ENCODE data around the gene TMEM158.

The TMEM158 gene

DNA sequence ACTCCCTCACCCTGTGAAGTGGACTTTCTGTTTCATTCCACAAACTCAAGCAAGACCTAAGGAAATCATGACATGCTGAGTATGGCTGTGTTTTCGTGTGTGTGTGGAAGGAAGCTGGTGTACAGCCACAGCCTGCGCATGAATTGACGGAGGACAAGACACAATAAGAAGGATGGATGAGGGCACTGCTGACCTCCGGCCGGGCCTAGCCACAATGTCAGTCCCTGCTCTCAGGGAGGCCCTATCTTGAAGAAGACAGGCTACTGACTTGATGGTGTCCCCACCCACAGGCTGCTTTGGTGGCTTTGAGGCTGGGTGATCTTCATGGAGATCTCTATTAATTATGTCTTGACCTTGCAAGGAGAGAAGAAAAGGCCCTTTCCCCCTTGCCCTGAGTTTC is 40.6 kb downstream of the TMEM158 start:
- H2AFZ ChIP-seq (ENCODE audit: low read depth, low read length, severe bottlenecking): no peak overlapping the region
- no peaks in the 10 kb centered on the region for H3F3A ChIP-seq (ENCODE audit: insufficient read depth)
- H3K9me2 ChIP-seq (replicated peaks; ENCODE audit: insufficient read depth, low read length): no peaks in the 10 kb centered on the region
- no peak overlapping the region for H3K4me3 ChIP-seq (ENCODE audit: insufficient read depth, low read length, poor library complexity, severe bottlenecking)
- H3K9ac ChIP-seq (ENCODE audit: low read length): no peak overlapping the region
- H3K36me3 ChIP-seq (ENCODE audit: low read length): no peaks in the 10 kb centered on the region
- no peaks in the 10 kb centered on the region for H3K79me2 ChIP-seq (ENCODE audit: insufficient read depth, low read length)
- no peaks in the 10 kb centered on the region for H4K20me1 ChIP-seq (ENCODE audit: low read depth, low read length)
- H3K27me3 ChIP-seq (ENCODE audit: low read length): no peaks in the 10 kb centered on the region
- no peak overlapping the region for H3K4me2 ChIP-seq (ENCODE audit: low read depth, low read length, poor library complexity, severe bottlenecking)
- TF ChIP-seq, protein P1, sequence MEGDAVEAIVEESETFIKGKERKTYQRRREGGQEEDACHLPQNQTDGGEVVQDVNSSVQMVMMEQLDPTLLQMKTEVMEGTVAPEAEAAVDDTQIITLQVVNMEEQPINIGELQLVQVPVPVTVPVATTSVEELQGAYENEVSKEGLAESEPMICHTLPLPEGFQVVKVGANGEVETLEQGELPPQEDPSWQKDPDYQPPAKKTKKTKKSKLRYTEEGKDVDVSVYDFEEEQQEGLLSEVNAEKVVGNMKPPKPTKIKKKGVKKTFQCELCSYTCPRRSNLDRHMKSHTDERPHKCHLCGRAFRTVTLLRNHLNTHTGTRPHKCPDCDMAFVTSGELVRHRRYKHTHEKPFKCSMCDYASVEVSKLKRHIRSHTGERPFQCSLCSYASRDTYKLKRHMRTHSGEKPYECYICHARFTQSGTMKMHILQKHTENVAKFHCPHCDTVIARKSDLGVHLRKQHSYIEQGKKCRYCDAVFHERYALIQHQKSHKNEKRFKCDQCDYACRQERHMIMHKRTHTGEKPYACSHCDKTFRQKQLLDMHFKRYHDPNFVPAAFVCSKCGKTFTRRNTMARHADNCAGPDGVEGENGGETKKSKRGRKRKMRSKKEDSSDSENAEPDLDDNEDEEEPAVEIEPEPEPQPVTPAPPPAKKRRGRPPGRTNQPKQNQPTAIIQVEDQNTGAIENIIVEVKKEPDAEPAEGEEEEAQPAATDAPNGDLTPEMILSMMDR (IDR thresholded peaks at IDR 0.05; ENCODE audit: insufficient read depth, low read length, poor library complexity, severe bottlenecking): no peak
- TF ChIP-seq EZH2phosphoT487 (conservative IDR thresholded peaks at IDR 0.05; ENCODE audit: low read length): no peak
- no peak overlapping the region for H3K27ac ChIP-seq (ENCODE audit: low read depth, low read length)
- no peaks in the 10 kb centered on the region for H3K9me3 ChIP-seq (ENCODE audit: insufficient read depth, low read length)

DNA sequence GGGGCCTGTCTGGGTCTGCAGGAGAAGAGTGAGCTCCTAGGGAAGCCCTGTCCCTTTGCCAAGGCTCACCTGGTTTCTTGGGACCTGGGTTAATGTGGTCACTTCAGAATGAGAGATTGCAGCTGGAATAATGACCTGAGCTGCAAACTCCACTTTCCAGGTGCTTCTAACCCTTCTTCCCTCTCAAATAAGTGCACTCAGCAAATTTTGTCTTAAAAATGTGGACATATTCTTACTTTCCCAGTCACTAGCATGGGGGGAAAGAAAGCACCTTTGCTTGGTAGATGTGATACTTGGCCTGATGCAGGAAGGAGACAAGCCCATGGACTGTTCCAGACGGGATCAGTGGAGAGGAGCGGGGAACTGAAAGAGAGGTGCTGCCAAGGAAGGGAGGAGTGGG is 41.0 kb downstream of the TMEM158 start:
- H3K9me2 ChIP-seq (replicated peaks; ENCODE audit: insufficient read depth, low read length): no peaks in the 10 kb centered on the region
- H3K79me2 ChIP-seq (ENCODE audit: insufficient read depth, low read length): no peaks in the 10 kb centered on the region
- no peak overlapping the region for H3K9ac ChIP-seq (ENCODE audit: low read length)
- no peaks in the 10 kb centered on the region for H4K20me1 ChIP-seq (ENCODE audit: low read depth, low read length)
- TF ChIP-seq EZH2phosphoT487 (conservative IDR thresholded peaks at IDR 0.05; ENCODE audit: low read length): no peak
- TF ChIP-seq, protein P1 (IDR thresholded peaks at IDR 0.05; ENCODE audit: insufficient read depth, low read length, poor library complexity, severe bottlenecking): no peak
- no peaks in the 10 kb centered on the region for H3F3A ChIP-seq (ENCODE audit: insufficient read depth)
- no peaks in the 10 kb centered on the region for H3K9me3 ChIP-seq (ENCODE audit: insufficient read depth, low read length)
- H3K4me3 ChIP-seq (ENCODE audit: insufficient read depth, low read length, poor library complexity, severe bottlenecking): no peak overlapping the region
- no peak overlapping the region for H3K27ac ChIP-seq (ENCODE audit: low read depth, low read length)
- no peak overlapping the region for H2AFZ ChIP-seq (ENCODE audit: low read depth, low read length, severe bottlenecking)
- H3K27me3 ChIP-seq (ENCODE audit: low read length): no peaks in the 10 kb centered on the region
- no peak overlapping the region for H3K4me2 ChIP-seq (ENCODE audit: low read depth, low read length, poor library complexity, severe bottlenecking)
- no peaks in the 10 kb centered on the region for H3K36me3 ChIP-seq (ENCODE audit: low read length)

DNA sequence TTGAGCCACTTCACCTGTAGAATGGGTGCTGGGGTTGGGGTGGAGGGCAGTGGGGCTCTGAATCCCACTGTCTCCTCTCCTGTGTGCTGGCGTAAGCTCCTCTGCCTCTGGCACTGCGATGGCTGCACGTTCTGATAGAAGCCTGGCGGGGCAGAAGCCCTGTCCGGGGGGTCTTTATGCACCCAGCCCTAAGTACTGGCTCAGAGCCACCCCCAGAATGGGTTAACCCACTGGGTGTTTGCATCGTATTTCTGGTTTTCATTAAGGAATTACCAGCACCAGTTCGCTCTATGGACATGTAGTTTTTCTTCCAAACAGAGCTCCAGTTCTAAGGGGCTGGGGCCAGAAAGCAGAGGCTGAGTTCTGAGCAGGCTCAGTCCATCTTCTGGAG is 42.2 kb downstream of the TMEM158 start:
- Histone ChIP-seq H3K27me3 (ENCODE audit: low read length) (no peaks in the 10 kb centered on the region), H3K79me2 (ENCODE audit: insufficient read depth, low read length) (no peaks in the 10 kb centered on the region), H2AFZ (ENCODE audit: low read depth, low read length, severe bottlenecking) (no peak overlapping the region), H3K36me3 (ENCODE audit: low read length) (no peaks in the 10 kb centered on the region), H3K9me2 (replicated peaks; ENCODE audit: insufficient read depth, low read length) (no peaks in the 10 kb centered on the region), H3K9me3 (ENCODE audit: insufficient read depth, low read length) (no peaks in the 10 kb centered on the region), H3K4me2 (ENCODE audit: low read depth, low read length, poor library complexity, severe bottlenecking) (no peak overlapping the region), H3K9ac (ENCODE audit: low read length) (no peak overlapping the region), H3K4me3 (ENCODE audit: insufficient read depth, low read length, poor library complexity, severe bottlenecking) (no peak overlapping the region), H4K20me1 (ENCODE audit: low read depth, low read length) (no peaks in the 10 kb centered on the region), H3F3A (ENCODE audit: insufficient read depth) (no peaks in the 10 kb centered on the region), H3K27ac (ENCODE audit: low read depth, low read length) (no peak overlapping the region)
- TF ChIP-seq, protein P1 (IDR thresholded peaks at IDR 0.05; ENCODE audit: insufficient read depth, low read length, poor library complexity, severe bottlenecking): no peak
- no peak for TF ChIP-seq EZH2phosphoT487 (conservative IDR thresholded peaks at IDR 0.05; ENCODE audit: low read length)

All from SU-DHL-6 (cell line).